ENCODE measurements around the gene SLC30A10. TPM values are rescaled to one million over a fixed set of nuclear protein-coding genes. Genes with fewer than 3 reads are reported as not detected.

The SLC30A10 gene
- total RNA-seq, 2 experiments from 2014 or later, result not detected

DNA sequence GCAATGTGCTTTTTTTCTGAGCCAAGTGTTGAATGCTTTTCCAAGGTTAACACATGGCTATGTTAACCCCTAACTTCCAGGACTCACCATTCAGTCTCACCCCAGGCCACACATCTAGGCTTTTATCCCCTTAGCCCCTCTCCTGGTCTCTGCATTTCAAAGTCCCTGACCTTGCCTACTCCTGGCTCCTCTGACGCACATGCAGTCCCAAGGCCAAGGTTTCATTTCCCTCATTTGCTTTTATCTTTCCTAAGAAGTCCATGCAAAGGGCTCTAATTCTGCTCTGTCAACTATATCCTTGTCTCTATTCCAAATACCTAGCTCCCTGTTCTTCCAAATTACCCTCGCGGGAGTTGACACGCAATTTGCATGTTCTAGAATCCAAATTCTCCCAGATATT, 25.4 kb downstream of the SLC30A10 start:
- Histone ChIP-seq H3K79me2 (ENCODE audit: insufficient read depth, low read depth, low read length) (no peaks in the 10 kb centered on the region), H3K9me3 (ENCODE audit: low read length) (no peaks in the 10 kb centered on the region), H3K4me2 (ENCODE audit: low read length) (no peak overlapping the region), H3K4me1 (ENCODE audit: insufficient read depth, low read length, poor library complexity, severe bottlenecking) (no peaks in the 10 kb centered on the region), H3K4me3 (ENCODE audit: low read depth, low read length, poor library complexity, severe bottlenecking) (no peak overlapping the region), H2AFZ (ENCODE audit: low read length) (no peak overlapping the region), H3K9me2 (ENCODE audit: insufficient read depth, low read length) (no peaks in the 10 kb centered on the region), H3K36me3 (ENCODE audit: insufficient read depth, low read length) (no peaks in the 10 kb centered on the region), H3K27ac (ENCODE audit: low read depth, low read length, poor library complexity, severe bottlenecking) (no peak overlapping the region), H4K20me1 (ENCODE audit: insufficient read depth, low read length) (no peaks in the 10 kb centered on the region)
- POLR2A ChIA-PET, result no interaction called here
- no peak for DNase-seq (ENCODE audit: low spot score)
- CTCF ChIA-PET (ENCODE audit: unreplicated experiment), result no interaction called here
- no TSS peak for BruUV-seq (replicated peaks)
- intact Hi-C loops (cut with micrococcal nuclease; ENCODE audit: unreplicated experiment), result no loop called here
- TF ChIP-seq, protein P1, sequence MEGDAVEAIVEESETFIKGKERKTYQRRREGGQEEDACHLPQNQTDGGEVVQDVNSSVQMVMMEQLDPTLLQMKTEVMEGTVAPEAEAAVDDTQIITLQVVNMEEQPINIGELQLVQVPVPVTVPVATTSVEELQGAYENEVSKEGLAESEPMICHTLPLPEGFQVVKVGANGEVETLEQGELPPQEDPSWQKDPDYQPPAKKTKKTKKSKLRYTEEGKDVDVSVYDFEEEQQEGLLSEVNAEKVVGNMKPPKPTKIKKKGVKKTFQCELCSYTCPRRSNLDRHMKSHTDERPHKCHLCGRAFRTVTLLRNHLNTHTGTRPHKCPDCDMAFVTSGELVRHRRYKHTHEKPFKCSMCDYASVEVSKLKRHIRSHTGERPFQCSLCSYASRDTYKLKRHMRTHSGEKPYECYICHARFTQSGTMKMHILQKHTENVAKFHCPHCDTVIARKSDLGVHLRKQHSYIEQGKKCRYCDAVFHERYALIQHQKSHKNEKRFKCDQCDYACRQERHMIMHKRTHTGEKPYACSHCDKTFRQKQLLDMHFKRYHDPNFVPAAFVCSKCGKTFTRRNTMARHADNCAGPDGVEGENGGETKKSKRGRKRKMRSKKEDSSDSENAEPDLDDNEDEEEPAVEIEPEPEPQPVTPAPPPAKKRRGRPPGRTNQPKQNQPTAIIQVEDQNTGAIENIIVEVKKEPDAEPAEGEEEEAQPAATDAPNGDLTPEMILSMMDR (conservative IDR thresholded peaks at IDR 0.05; ENCODE audit: low read length), result no peak
- TF ChIP-seq EZH2phosphoT487 (IDR thresholded peaks at IDR 0.05; ENCODE audit: borderline replicate concordance, low read depth, low read length), result no peak

DNA sequence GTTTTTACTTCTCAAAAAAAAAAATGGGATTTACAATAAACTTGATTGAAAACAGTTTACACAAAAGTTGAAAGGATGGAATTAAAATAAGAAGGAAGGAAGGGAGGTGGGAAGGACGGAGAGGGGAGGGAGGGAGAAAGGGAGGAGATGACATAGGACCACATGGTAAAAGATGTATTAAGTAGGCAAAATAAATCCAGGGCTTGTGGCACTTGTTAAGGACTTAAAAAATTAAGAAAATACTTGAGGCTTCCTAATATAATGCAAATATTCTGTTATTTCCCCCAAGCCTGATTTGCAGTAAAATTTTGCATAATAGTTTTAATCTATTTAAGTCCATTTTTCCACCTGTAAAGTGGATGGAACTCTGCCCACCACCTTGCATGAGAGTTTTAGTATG, 27.5 kb downstream of the SLC30A10 start:
- Histone ChIP-seq H3K9me3 (ENCODE audit: low read length) (no peaks in the 10 kb centered on the region), H3K4me3 (ENCODE audit: low read depth, low read length, poor library complexity, severe bottlenecking) (no peak overlapping the region), H2AFZ (ENCODE audit: low read length) (no peak overlapping the region), H3K36me3 (ENCODE audit: insufficient read depth, low read length) (no peaks in the 10 kb centered on the region), H3K9me2 (ENCODE audit: insufficient read depth, low read length) (no peaks in the 10 kb centered on the region), H4K20me1 (ENCODE audit: insufficient read depth, low read length) (no peaks in the 10 kb centered on the region), H3K4me2 (ENCODE audit: low read length) (no peak overlapping the region), H3K27ac (ENCODE audit: low read depth, low read length, poor library complexity, severe bottlenecking) (no peak overlapping the region), H3K4me1 (ENCODE audit: insufficient read depth, low read length, poor library complexity, severe bottlenecking) (no peaks in the 10 kb centered on the region), H3K79me2 (ENCODE audit: insufficient read depth, low read depth, low read length) (no peaks in the 10 kb centered on the region)
- CTCF ChIA-PET (ENCODE audit: unreplicated experiment), result no interaction called here
- DNase-seq (ENCODE audit: low spot score), result no peak
- POLR2A ChIA-PET, result no interaction called here
- BruUV-seq (replicated peaks), result no TSS peak
- intact Hi-C loops (cut with micrococcal nuclease; ENCODE audit: unreplicated experiment), result no loop called here
- TF ChIP-seq, protein P1 (conservative IDR thresholded peaks at IDR 0.05; ENCODE audit: low read length), result no peak
- no peak for TF ChIP-seq EZH2phosphoT487 (IDR thresholded peaks at IDR 0.05; ENCODE audit: borderline replicate concordance, low read depth, low read length)

DNA sequence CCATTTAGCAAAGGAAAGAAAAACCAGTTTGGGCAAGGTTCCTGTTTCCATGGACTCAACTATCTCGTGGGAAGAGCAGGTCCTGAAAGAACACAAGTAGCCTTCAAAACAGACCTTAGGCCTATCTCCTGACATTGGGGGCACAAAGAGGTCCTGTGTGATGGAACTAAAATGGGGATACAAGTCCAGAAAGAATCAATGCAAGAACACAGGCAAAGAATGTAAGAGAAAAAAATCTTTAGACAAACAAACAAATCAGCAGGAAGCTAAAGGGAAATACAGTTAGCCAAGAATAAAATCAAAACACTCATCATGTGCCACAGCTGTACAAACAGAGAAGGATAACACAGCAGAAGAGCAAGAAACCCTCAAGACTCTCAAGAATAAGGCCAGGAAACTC, 28.2 kb downstream of the SLC30A10 start:
- no peak for DNase-seq (ENCODE audit: low spot score)
- Histone ChIP-seq H3K79me2 (ENCODE audit: insufficient read depth, low read depth, low read length) (no peaks in the 10 kb centered on the region), H3K27ac (ENCODE audit: low read depth, low read length, poor library complexity, severe bottlenecking) (no peak overlapping the region), H3K4me1 (ENCODE audit: insufficient read depth, low read length, poor library complexity, severe bottlenecking) (no peaks in the 10 kb centered on the region), H3K36me3 (ENCODE audit: insufficient read depth, low read length) (no peaks in the 10 kb centered on the region), H3K9me2 (ENCODE audit: insufficient read depth, low read length) (no peaks in the 10 kb centered on the region), H3K4me3 (ENCODE audit: low read depth, low read length, poor library complexity, severe bottlenecking) (no peak overlapping the region), H2AFZ (ENCODE audit: low read length) (no peak overlapping the region), H3K4me2 (ENCODE audit: low read length) (no peak overlapping the region), H3K9me3 (ENCODE audit: low read length) (no peaks in the 10 kb centered on the region), H4K20me1 (ENCODE audit: insufficient read depth, low read length) (no peaks in the 10 kb centered on the region)
- ChIA-PET POLR2A (interaction anchor here (0.6 to 0.7 kb wide), 3 partner anchors 145 to 990 kb away, joined by 3 to 5 read pairs (median 5); no protein-coding TSS in a partner anchor), CTCF (ENCODE audit: unreplicated experiment) (no interaction called here)
- intact Hi-C loops (cut with micrococcal nuclease; ENCODE audit: unreplicated experiment), result no loop called here
- no TSS peak for BruUV-seq (replicated peaks)
- no peak for TF ChIP-seq EZH2phosphoT487 (IDR thresholded peaks at IDR 0.05; ENCODE audit: borderline replicate concordance, low read depth, low read length)
- TF ChIP-seq, protein P1 (conservative IDR thresholded peaks at IDR 0.05; ENCODE audit: low read length), result no peak

Data from OCI-LY7 (cell line).